Measurements from ENCODE around the gene CACNG1.

GRCh38 chr17:67050066-67050465 lies 5.7 kb downstream of the CACNG1 start:
- TF ChIP-seq POLR2AphosphoS5 (IDR thresholded peaks at IDR 0.05; ENCODE audit: insufficient read depth, low read depth, low read length) (no peak), GATA2 (IDR thresholded peaks at IDR 0.05; ENCODE audit: insufficient read depth, insufficient read length, low read depth, low read length) (no peak), EZH2 (IDR thresholded peaks at IDR 0.05; ENCODE audit: borderline replicate concordance, low read depth, low read length, severe bottlenecking) (no peak), CTCF (IDR thresholded peaks at IDR 0.05; ENCODE audit: extremely low read depth in 1 of 2, insufficient read depth in 1 of 2, low read depth in 1 of 2, low read length in 2 of 2) (no peak), POLR2A (IDR thresholded peaks at IDR 0.05; ENCODE audit: low read depth, low read length) (no peak), MYC (IDR thresholded peaks at IDR 0.05; ENCODE audit: low read depth, low read length) (no peak)

Measured in endothelial cell of umbilical vein (primary cell).